ENCODE results near the gene NFAT5. TPM values are rescaled to one million over a fixed set of nuclear protein-coding genes. Genes with fewer than 3 reads are reported as not detected.
"Not testable (repeated sequence)": the region's sequence is repeated elsewhere in the genome, so short reads cannot be mapped to it uniquely, and the experiment has no call there.

NFAT5 gene
- total RNA-seq, 1 donor from 2014 or later, result 56.7 TPM

DNA sequence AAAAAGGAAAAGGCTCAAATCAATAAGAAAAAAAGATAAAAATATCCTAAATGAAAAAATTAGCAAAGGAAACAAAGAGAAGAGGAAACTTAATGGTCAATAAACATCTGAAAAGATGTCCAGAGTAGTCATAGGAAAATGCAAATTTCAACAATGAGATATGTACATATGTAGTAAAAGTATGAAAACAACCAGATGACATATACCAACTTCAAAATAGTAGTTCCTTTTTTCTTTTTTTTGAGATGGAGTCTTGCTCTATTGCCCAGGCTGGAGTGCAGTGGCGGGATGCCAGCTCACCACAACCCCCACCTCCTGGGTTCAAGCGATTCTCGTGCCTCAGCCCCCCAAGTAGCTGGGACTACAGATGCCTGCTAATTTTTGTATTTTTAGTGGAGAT, 21.7 kb upstream of the NFAT5 start:
- no peak overlapping the region for H3K27ac ChIP-seq
- H3K9me3 ChIP-seq, result no peaks in the 10 kb centered on the region
- H3K27me3 ChIP-seq (ENCODE audit: low read depth), result no peaks in the 10 kb centered on the region
- ATAC-seq (no peak), DNase-seq (no peak)
- intact Hi-C loops (cut with DNase I), result no loop called here
- peaks cover 12% of the 10 kb centered on the region for H3K4me1 ChIP-seq
- no peaks in the 10 kb centered on the region for H3K36me3 ChIP-seq
- H3K4me3 ChIP-seq, result no peak overlapping the region
- TF ChIP-seq, protein P1, sequence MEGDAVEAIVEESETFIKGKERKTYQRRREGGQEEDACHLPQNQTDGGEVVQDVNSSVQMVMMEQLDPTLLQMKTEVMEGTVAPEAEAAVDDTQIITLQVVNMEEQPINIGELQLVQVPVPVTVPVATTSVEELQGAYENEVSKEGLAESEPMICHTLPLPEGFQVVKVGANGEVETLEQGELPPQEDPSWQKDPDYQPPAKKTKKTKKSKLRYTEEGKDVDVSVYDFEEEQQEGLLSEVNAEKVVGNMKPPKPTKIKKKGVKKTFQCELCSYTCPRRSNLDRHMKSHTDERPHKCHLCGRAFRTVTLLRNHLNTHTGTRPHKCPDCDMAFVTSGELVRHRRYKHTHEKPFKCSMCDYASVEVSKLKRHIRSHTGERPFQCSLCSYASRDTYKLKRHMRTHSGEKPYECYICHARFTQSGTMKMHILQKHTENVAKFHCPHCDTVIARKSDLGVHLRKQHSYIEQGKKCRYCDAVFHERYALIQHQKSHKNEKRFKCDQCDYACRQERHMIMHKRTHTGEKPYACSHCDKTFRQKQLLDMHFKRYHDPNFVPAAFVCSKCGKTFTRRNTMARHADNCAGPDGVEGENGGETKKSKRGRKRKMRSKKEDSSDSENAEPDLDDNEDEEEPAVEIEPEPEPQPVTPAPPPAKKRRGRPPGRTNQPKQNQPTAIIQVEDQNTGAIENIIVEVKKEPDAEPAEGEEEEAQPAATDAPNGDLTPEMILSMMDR (IDR thresholded peaks at IDR 0.05), result no peak

DNA sequence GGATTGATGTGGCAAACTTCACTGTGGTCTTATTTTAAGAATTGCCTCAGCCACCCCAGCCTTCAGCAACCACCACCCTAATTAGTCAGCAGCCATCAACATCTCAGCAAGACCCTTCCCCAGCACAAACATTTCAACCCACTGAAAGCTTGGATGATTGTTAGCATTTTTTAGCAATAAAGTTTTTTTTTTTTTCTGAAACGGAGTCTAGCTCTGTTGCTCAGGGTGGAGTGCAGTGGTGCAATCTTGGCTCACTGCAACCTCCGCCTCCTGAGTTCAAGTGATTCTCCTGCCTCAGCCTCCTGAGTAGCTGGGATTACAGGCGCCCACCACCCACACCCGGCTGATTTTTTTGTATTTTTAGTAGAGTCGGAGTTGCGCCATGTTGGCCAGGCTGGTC, 19.1 kb upstream of the NFAT5 start:
- H3K27me3 ChIP-seq (ENCODE audit: low read depth); H3K4me1 ChIP-seq; ATAC-seq; H3K4me3 ChIP-seq; H3K27ac ChIP-seq; H3K36me3 ChIP-seq; H3K9me3 ChIP-seq; DNase-seq; intact Hi-C loops (cut with DNase I): not testable (repeated sequence)

DNA sequence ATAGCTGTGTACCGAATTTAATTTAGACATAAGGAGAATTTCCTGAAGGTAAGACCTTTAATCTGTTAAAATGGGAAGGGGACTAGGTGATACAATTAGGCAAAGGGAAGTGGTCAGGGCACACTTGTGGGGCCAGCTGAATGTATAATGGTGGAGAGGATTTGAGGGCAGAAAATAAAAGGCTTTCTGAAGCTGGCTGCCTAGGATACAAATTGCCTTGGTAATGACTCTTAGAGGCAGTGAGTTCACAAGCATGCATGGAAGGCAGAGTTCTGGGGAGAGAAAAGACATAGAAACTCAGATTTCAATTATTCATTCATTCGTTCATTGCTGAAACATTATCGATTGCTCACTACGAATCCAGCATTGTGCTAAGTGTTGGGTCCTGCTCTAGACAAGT, 12.4 kb upstream of the NFAT5 start:
- no peak overlapping the region for H3K27ac ChIP-seq
- H3K4me1 ChIP-seq, result no peaks in the 10 kb centered on the region
- ATAC-seq (no peak), DNase-seq (no peak)
- no peaks in the 10 kb centered on the region for H3K9me3 ChIP-seq
- TF ChIP-seq, protein P1 (IDR thresholded peaks at IDR 0.05), result no peak
- intact Hi-C loops (cut with DNase I), result no loop called here
- H3K4me3 ChIP-seq, result no peak overlapping the region
- H3K27me3 ChIP-seq (ENCODE audit: low read depth), result no peaks in the 10 kb centered on the region
- H3K36me3 ChIP-seq, result no peaks in the 10 kb centered on the region

DNA sequence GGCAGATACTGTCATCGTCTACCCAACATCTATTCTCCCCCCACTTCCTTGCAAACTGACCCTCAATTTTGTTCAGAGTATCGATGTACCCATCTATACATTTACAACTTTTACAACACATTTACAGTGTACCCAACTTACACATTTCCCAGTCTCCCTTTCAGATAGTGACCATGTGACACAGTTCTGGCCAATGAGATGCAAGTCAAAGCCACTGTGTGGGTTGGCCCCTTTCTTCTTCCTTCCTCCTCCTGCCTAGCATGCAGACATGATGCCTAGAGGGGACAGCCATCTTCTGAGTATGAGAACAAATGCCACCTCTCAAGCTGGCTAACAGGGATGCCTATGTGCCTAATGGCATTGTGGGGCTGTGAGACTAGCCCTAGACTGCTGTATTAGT, 11.3 kb upstream of the NFAT5 start:
- ATAC-seq, result no peak
- Histone ChIP-seq H3K27ac (no peak overlapping the region), H3K27me3 (ENCODE audit: low read depth) (no peaks in the 10 kb centered on the region), H3K4me3 (no peak overlapping the region), H3K4me1 (no peaks in the 10 kb centered on the region), H3K36me3 (no peaks in the 10 kb centered on the region), H3K9me3 (no peaks in the 10 kb centered on the region)
- TF ChIP-seq, protein P1 (IDR thresholded peaks at IDR 0.05), result no peak
- intact Hi-C loops (cut with DNase I), result no loop called here
- no peak for DNase-seq

DNA sequence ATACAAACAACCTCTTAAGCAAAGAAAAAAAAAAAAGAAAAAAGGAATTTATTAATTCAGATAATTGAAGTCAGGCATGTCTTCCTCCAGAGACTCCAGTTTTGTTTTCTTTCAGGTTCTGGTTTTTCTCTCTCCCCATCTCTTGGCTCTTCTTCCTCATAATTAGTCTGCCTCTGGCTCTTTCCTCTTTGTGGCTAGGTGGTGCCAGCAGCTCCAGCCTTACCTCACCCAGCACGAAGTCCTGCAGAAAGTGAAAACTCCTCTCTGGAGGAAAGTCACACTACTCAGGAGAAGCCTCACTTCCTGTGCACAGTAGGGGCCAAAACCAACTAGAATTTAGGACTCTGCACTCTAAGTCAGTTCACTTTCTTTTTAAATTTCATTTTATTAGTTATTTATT, 10.3 kb upstream of the NFAT5 start:
- Histone ChIP-seq H3K4me3 (no peak overlapping the region), H3K36me3 (no peaks in the 10 kb centered on the region), H3K27me3 (ENCODE audit: low read depth) (no peaks in the 10 kb centered on the region), H3K4me1 (no peaks in the 10 kb centered on the region), H3K27ac (no peak overlapping the region), H3K9me3 (no peaks in the 10 kb centered on the region)
- ATAC-seq (no peak), DNase-seq (no peak)
- TF ChIP-seq, protein P1 (IDR thresholded peaks at IDR 0.05), result no peak
- intact Hi-C loops (cut with DNase I), result no loop called here

DNA sequence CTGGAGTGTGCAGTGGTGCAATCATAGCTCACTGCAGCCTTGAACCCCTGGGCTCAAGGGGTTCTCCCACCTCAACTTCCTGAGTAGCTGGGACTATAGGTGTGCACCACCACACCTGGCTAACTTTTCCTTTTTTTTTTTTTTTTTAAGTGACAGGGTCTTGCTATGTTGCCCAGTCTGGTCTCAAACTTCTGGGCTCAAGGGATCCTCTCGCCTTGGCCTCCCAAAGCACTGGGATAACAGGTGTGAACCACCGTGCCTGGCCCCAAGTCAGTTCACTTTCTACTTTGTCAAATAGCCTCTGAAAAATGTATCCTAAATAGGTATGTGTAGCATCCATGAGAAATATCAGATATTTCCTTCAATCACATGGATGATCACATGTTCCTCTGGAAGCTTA, 9.9 kb upstream of the NFAT5 start:
- Histone ChIP-seq H3K27me3 (ENCODE audit: low read depth) (no peaks in the 10 kb centered on the region), H3K27ac (no peak overlapping the region), H3K4me3 (no peak overlapping the region), H3K36me3 (no peaks in the 10 kb centered on the region), H3K9me3 (no peaks in the 10 kb centered on the region), H3K4me1 (no peaks in the 10 kb centered on the region)
- TF ChIP-seq, protein P1 (IDR thresholded peaks at IDR 0.05), result no peak
- intact Hi-C loops (cut with DNase I), result no loop called here
- DNase-seq (no peak), ATAC-seq (no peak)

Measured in lower lobe of right lung (tissue), 2 donors.